ENCODE measurements around the gene CWH43.

DNA sequence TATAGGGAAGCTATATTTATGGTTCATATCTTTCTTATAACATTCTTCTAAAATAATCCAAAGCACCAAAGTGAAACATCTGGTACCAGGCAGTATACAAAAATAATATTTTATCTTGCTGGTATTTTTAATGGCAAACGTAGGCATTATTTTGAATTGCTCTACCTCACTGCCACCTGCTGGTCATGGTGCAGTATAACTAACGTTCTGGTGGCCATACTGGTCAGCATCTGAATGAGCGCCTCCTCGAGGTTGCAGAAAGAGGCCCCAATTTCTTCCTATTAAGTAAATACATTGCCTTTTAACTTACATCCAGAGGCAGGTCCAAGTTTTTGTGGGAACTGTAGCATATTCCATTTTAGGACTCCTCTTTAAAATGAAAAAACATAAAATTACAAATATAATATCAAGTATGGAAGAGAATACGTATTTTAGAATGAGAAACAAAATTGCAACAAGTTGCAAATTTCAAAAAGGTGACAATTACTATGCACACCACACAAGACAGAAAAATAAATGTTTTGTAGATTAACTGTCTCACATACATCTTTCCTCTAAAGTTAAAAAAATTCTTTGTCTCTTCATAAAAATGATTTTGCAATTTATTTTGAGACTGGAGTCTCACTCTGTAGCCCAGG is 22.9 kb upstream of the CWH43 start:
- TF ChIP-seq, protein P1, sequence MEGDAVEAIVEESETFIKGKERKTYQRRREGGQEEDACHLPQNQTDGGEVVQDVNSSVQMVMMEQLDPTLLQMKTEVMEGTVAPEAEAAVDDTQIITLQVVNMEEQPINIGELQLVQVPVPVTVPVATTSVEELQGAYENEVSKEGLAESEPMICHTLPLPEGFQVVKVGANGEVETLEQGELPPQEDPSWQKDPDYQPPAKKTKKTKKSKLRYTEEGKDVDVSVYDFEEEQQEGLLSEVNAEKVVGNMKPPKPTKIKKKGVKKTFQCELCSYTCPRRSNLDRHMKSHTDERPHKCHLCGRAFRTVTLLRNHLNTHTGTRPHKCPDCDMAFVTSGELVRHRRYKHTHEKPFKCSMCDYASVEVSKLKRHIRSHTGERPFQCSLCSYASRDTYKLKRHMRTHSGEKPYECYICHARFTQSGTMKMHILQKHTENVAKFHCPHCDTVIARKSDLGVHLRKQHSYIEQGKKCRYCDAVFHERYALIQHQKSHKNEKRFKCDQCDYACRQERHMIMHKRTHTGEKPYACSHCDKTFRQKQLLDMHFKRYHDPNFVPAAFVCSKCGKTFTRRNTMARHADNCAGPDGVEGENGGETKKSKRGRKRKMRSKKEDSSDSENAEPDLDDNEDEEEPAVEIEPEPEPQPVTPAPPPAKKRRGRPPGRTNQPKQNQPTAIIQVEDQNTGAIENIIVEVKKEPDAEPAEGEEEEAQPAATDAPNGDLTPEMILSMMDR (IDR thresholded peaks at IDR 0.05): peak; percentile 89 to 96 (median 92)
- TF ChIP-seq POLR2A (IDR thresholded peaks at IDR 0.05) (no peak), EP300 (IDR thresholded peaks at IDR 0.05) (no peak), POLR2AphosphoS5 (IDR thresholded peaks at IDR 0.05) (no peak)

Measured in gastroesophageal sphincter (tissue), 3 donors.